WI38 (cell line): ENCODE results near the gene ACY1.

ENCODE experiments used
- H3K4me3 ChIP-seq: 2 replicates; pipeline ENCODE4 v1.5.1; 2011; ENCODE audit warnings: low read depth, mild to moderate bottlenecking, control low read depth, low read length
- TF ChIP-seq, protein P1 (sequence below): IDR thresholded peaks from 2 replicates; pipeline ENCODE4 v1.5.1; 2012; ENCODE audit warnings: low read depth, mild to moderate bottlenecking, control low read depth, low read length

Gene ACY1

DNA sequence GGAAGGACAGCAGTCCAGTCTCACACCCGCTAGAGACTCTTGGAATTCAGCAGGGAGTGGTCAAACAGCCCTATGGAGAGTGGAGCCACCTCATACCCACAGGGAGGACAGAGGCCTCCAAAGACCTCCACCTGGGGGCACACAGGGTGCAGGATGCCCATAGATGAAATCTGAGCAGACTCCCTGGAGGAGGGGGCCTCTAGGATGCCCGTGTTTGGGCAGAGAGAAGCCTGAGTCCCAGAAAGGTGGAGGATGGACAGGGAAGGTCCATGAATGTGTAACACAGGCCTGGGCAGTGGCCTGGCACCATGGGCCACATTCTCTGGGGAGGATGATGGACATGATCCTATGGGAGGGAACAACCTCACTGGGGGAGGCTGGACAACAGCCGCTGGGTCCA is 51.3 kb downstream of the ACY1 start:
- H3K4me3 ChIP-seq, result no peak overlapping the region

DNA sequence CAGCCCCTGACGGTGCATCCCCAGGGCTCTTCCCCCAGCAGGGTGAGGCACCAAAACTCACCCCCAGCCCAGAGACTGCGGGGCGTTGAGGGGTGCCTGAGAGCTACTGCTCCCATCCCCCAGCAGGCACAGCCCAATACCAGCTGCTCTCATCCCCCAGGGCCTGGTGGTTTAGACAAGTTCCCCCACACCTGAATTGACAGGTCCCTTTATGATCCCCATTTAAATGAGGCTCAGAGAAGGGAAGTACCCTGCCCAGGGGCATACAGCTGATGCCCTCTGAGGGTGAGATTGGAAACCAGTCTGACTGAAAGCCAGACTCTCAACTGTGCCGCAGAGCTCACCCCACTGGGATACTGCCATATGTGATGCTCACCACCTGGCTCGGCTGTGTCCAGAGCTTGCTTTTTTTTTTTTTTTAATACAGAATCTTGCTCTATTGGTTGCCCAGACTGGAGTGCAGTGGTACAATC is 52.9 kb downstream of the ACY1 start:
- H3K4me3 ChIP-seq, result no peak overlapping the region
- TF ChIP-seq, protein P1, sequence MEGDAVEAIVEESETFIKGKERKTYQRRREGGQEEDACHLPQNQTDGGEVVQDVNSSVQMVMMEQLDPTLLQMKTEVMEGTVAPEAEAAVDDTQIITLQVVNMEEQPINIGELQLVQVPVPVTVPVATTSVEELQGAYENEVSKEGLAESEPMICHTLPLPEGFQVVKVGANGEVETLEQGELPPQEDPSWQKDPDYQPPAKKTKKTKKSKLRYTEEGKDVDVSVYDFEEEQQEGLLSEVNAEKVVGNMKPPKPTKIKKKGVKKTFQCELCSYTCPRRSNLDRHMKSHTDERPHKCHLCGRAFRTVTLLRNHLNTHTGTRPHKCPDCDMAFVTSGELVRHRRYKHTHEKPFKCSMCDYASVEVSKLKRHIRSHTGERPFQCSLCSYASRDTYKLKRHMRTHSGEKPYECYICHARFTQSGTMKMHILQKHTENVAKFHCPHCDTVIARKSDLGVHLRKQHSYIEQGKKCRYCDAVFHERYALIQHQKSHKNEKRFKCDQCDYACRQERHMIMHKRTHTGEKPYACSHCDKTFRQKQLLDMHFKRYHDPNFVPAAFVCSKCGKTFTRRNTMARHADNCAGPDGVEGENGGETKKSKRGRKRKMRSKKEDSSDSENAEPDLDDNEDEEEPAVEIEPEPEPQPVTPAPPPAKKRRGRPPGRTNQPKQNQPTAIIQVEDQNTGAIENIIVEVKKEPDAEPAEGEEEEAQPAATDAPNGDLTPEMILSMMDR, result no peak

More for the DNA sequence above, 51.3 kb downstream of the ACY1 start:
- TF ChIP-seq, protein P1, result no peak

DNA sequence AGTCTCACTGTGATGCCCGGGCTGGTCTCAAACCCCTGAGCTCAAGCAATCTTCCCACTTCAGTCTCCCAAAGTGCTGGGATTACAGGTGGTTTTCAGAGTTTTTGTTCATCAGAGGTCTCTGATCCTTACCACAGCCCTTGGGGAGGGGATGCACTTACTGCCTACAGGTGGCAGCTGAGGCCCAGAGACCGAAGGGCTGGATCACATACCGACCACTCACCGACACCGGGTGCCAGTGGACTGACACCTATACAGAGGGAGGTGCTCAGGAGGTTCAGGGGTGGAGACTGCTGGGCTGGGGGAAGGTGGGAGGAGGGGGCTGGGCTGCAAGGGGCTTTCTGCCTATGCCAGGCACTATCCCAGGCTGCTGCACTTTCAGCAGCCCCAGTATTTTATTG is 53.5 kb downstream of the ACY1 start:
- TF ChIP-seq, protein P1, result no peak
- H3K4me3 ChIP-seq, result no peak overlapping the region

DNA sequence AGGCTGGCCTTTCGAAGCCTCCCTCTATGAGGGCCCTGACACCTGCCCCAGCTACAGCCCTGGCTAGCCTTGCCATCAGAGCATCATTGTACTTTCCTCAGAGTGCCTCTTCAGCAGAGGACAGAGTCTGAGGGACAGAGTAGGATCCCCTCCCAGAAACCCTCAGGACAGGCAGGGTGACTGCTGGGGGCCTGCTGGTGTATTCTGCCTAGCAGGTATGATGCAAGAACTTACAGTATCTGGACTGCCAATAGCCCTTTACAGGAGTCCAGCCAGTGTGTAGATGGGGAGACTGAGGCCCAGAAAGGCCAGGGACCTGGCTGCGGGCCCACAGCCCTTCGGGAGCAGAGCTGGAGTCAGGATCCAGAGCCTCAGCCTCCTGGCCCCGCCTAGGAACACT is 54.0 kb downstream of the ACY1 start:
- TF ChIP-seq, protein P1, result no peak
- H3K4me3 ChIP-seq, result no peak overlapping the region

DNA sequence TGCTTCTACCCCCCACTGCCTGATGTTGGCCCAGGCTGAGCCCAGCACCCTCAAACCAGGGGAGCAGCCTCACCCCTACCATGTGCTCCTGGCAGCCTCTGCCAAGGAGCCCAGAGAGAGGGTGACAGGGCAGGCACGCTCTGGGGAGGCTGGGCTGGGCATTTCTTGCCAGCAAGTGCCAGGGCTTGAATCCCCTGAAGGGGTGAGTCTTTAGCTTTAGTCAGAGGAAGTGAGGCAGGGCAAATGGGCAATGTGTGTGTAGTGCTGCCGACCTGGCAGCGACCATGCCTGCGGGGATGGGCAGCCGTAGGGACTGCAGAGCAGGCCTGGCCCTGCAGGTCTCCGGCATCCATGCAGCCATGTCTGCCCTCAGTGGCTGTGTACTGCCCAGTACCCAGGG is 54.9 kb downstream of the ACY1 start:
- no peak overlapping the region for H3K4me3 ChIP-seq
- TF ChIP-seq, protein P1, result no peak
